ENCODE results near the gene CRADD.

CRADD gene

GRCh38 chr12:93661021-93661420 lies 16.2 kb upstream of the CRADD start (continued):
- no peak for TF ChIP-seq ZNF24 (tag by site-specific recombination; IDR thresholded peaks at IDR 0.05)

GRCh38 chr12:93663006-93663728 lies 14.0 kb upstream of the CRADD start:
- Histone ChIP-seq H3K27ac (ENCODE audit: extremely low read depth, low read depth, low read length) (no peak overlapping the region), H3K4me3 (ENCODE audit: low read depth, low read length) (no peak overlapping the region), H3K36me3 (ENCODE audit: control insufficient read depth in 2 of 2, insufficient read depth in 1 of 2, low read length in 2 of 2) (no peaks in the 10 kb centered on the region), H3K4me1 (ENCODE audit: control insufficient read depth, insufficient read depth, low read length) (no peaks in the 10 kb centered on the region), H3K9me3 (ENCODE audit: control insufficient read depth, insufficient read depth, low read depth, low read length) (no peaks in the 10 kb centered on the region)
- ChIA-PET CTCF (no interaction called here), POLR2A (no interaction called here)
- no peak for TF ChIP-seq ZNF23 (tag by site-specific recombination; IDR thresholded peaks at IDR 0.05; ENCODE audit: borderline replicate concordance)
- TF ChIP-seq ZNF335 (tag by site-specific recombination; conservative IDR thresholded peaks at IDR 0.05): no peak
- no peak for TF ChIP-seq ZNF660 (tag by site-specific recombination; IDR thresholded peaks at IDR 0.05)
- TF ChIP-seq ZNF677 (tag by site-specific recombination; IDR thresholded peaks at IDR 0.05): no peak
- TF ChIP-seq KLF8 (tag by site-specific recombination; IDR thresholded peaks at IDR 0.05): no peak
- no peak for TF ChIP-seq ZBTB8A (tag by site-specific recombination; IDR thresholded peaks at IDR 0.05)
- no peak for TF ChIP-seq ZBTB49 (tag by site-specific recombination; IDR thresholded peaks at IDR 0.05; ENCODE audit: low read depth)
- TF ChIP-seq ZNF157 (tag by site-specific recombination; IDR thresholded peaks at IDR 0.05): no peak
- no peak for TF ChIP-seq ZNF645 (tag by site-specific recombination; IDR thresholded peaks at IDR 0.05)

GRCh38 chr12:93663729-93664084 lies 13.5 kb upstream of the CRADD start:
- H3K9me3 ChIP-seq (ENCODE audit: control insufficient read depth, insufficient read depth, low read depth, low read length): no peaks in the 10 kb centered on the region
- no peaks in the 10 kb centered on the region for H3K36me3 ChIP-seq (ENCODE audit: control insufficient read depth in 2 of 2, insufficient read depth in 1 of 2, low read length in 2 of 2)
- POLR2A ChIA-PET: no interaction called here
- no peak overlapping the region for H3K4me3 ChIP-seq (ENCODE audit: low read depth, low read length)
- H3K4me1 ChIP-seq (ENCODE audit: control insufficient read depth, insufficient read depth, low read length): no peaks in the 10 kb centered on the region
- CTCF ChIA-PET: no interaction called here
- no peak overlapping the region for H3K27ac ChIP-seq (ENCODE audit: extremely low read depth, low read depth, low read length)
- no peak for TF ChIP-seq GLI4 (tag by site-specific recombination; IDR thresholded peaks at IDR 0.05)
- no peak for TF ChIP-seq ZBTB1 (tag by site-specific recombination; IDR thresholded peaks at IDR 0.05)
- no peak for TF ChIP-seq ZNF639 (tag by site-specific recombination; IDR thresholded peaks at IDR 0.05)
- TF ChIP-seq ZNF211 (tag by site-specific recombination; IDR thresholded peaks at IDR 0.05; ENCODE audit: low read depth): no peak
- no peak for TF ChIP-seq PRDM4 (tag by site-specific recombination; IDR thresholded peaks at IDR 0.05)
- TF ChIP-seq SP7 (tag by site-specific recombination; IDR thresholded peaks at IDR 0.05): no peak
- no peak for TF ChIP-seq ZNF132 (tag by site-specific recombination; IDR thresholded peaks at IDR 0.05; ENCODE audit: borderline replicate concordance)
- TF ChIP-seq ZNF571 (tag by site-specific recombination; IDR thresholded peaks at IDR 0.05): no peak
- TF ChIP-seq BCL11A (tag by site-specific recombination; IDR thresholded peaks at IDR 0.05; ENCODE audit: low read depth): no peak
- no peak for TF ChIP-seq GLIS2 (tag by site-specific recombination; IDR thresholded peaks at IDR 0.05)
- TF ChIP-seq ZNF530 (tag by site-specific recombination; IDR thresholded peaks at IDR 0.05; ENCODE audit: low read depth): no peak

Data from HEK293 (cell line).